GM12878 (cell line): Measurements from ENCODE around the gene TAGLN. TPM values are rescaled to one million over a fixed set of nuclear protein-coding genes. Genes with fewer than 3 reads are reported as not detected.

Experiments
- ATAC-seq: fragments of 200-7000 bp; cut with Tn5 transposase; 3 replicates; pipeline ENCODE4 v1.9.1; 2020; ENCODE audit warnings: mild to moderate bottlenecking, moderate library complexity
- BruUV-seq: library from RNA; stranded (reverse); fragments of 400-500 nt; replicated peaks from 2 replicates; lab custom pipeline; 2021; lab: Mats Ljungman, UMichigan
- CTCF ChIA-PET: fragments of 300-600 bp; sonication (Branson Sonifier 250); formaldehyde crosslinking; extraction: SDS; loops from one replicate; lab custom pipeline; 2021; ENCODE audit warnings: inconsistent platforms; lab: Yijun Ruan, JAX
- POLR2A ChIA-PET: fragments of 350-600 bp; formaldehyde crosslinking; extraction: SDS; loops from one replicate; lab custom pipeline; 2021; ENCODE audit warnings: inconsistent platforms; lab: Charles Lee
- RAD21 ChIA-PET: fragments of 300-600 bp; sonication (Branson Sonifier 250); formaldehyde crosslinking; loops from one replicate; lab custom pipeline; 2023; ENCODE audit warnings: antibody characterized with exemption; ENCODE audit not compliant: unreplicated experiment; lab: Charles Lee
- SMC1A ChIA-PET: fragments of 300-600 bp; sonication (Branson Sonifier 250); formaldehyde crosslinking; loops from one replicate; lab custom pipeline; 2023; ENCODE audit not compliant: unreplicated experiment, uncharacterized antibody; lab: Charles Lee
- DNase-seq: peaks from one replicate; pipeline ENCODE4 v3.0.0-alpha.2; 2011; ENCODE audit warnings: low read depth, low spot score
- FAIRE-seq: peaks from 3 replicates; lab custom pipeline; 2011; peaks lifted over from hg19 to GRCh38; lab: Jason Lieb, UNC
- H2AFZ ChIP-seq: 2 replicates; pipeline ENCODE4 v1.6.0; 2011; ENCODE audit warnings: low read depth, low read length, control low read depth; ENCODE audit not compliant: control insufficient read depth
- H3K27ac ChIP-seq: 2 replicates; pipeline ENCODE4 v1.5.1; 2011; ENCODE audit warnings: control low read depth; ENCODE audit not compliant: control insufficient read depth, insufficient read depth
- H3K27me3 ChIP-seq, 2 experiments: replicated peaks in 1 of 2; 2 replicates each; pipeline versions ENCODE4 v1.6.0 to v1.6.1; 2011; ENCODE audit warnings: low read length in 1 of 2; ENCODE audit not compliant: control insufficient read depth in 2 of 2, insufficient read depth in 2 of 2
- H3K36me3 ChIP-seq, 2 experiments: 2 replicates each; pipeline ENCODE4 v1.5.1; 2011; ENCODE audit warnings: low read length in 1 of 2; ENCODE audit not compliant: control insufficient read depth in 2 of 2, insufficient read depth in 2 of 2
- H3K4me1 ChIP-seq: 2 replicates; pipeline ENCODE4 v1.6.1; 2011; ENCODE audit warnings: mild to moderate bottlenecking, low read length, moderate library complexity, mixed read lengths; ENCODE audit not compliant: control insufficient read depth, insufficient read depth
- H3K4me2 ChIP-seq: 2 replicates; pipeline ENCODE4 v1.6.0; 2011; ENCODE audit warnings: control low read depth; ENCODE audit not compliant: control insufficient read depth, insufficient read depth
- H3K4me3 ChIP-seq: fragments of 200-600 bp; sonication (generic); 2 replicates; pipeline ENCODE4 v1.5.1; 2016
- H3K79me2 ChIP-seq: 2 replicates; pipeline ENCODE4 v1.6.0; 2011; ENCODE audit warnings: low read length; ENCODE audit not compliant: control insufficient read depth, insufficient read depth
- H3K9ac ChIP-seq: 2 replicates; pipeline ENCODE4 v1.8.0; 2011; ENCODE audit warnings: low read length, control low read depth, mixed read lengths; ENCODE audit not compliant: control insufficient read depth, insufficient read depth
- H3K9me3 ChIP-seq: replicated peaks from 3 replicates; pipeline ENCODE4 v1.5.1; 2011; ENCODE audit warnings: mild to moderate bottlenecking, low read length; ENCODE audit not compliant: control insufficient read depth, insufficient read depth
- H4K20me1 ChIP-seq: 2 replicates; pipeline ENCODE4 v1.6.0; 2011; ENCODE audit not compliant: control insufficient read depth, insufficient read depth
- ATF7 ChIP-seq: fragments of 450-650 bp; IDR thresholded peaks from 2 replicates; pipeline ENCODE4 v1.6.1; 2016; ENCODE audit warnings: low read depth, mild to moderate bottlenecking
- CBX5 ChIP-seq: sonication (generic); IDR thresholded peaks from 2 replicates; pipeline ENCODE4 v1.6.1; 2016; ENCODE audit warnings: low read depth, moderate library complexity, mild to moderate bottlenecking, inconsistent platforms
- GATAD2B ChIP-seq: fragments of 450-650 bp; conservative IDR thresholded peaks from 2 replicates; pipeline ENCODE4 v1.6.1; 2017; ENCODE audit warnings: low read depth, mild to moderate bottlenecking, moderate library complexity
- HDAC2 ChIP-seq: fragments of 200-600 bp; sonication (generic); IDR thresholded peaks from 2 replicates; pipeline ENCODE4 v1.6.1; 2017
- HDGF ChIP-seq: fragments of 450-650 bp; IDR thresholded peaks from 2 replicates; pipeline ENCODE4 v1.6.1; 2016; ENCODE audit warnings: antibody characterized with exemption
- KDM1A ChIP-seq: fragments of 200-600 bp; sonication (generic); IDR thresholded peaks from 2 replicates; pipeline ENCODE4 v1.6.1; 2016; ENCODE audit warnings: borderline replicate concordance
- NFIC ChIP-seq: IDR thresholded peaks from 2 replicates; pipeline ENCODE4 v1.6.1; 2012; ENCODE audit warnings: low read depth, mild to moderate bottlenecking, inconsistent platforms, low read length, moderate library complexity
- NRF1 ChIP-seq: conservative IDR thresholded peaks from 2 replicates; pipeline ENCODE4 v1.6.1; 2011; ENCODE audit warnings: mild to moderate bottlenecking, low read depth, low read length, improper control_type of control experiment
- PAX5 ChIP-seq: IDR thresholded peaks from 2 replicates; pipeline ENCODE4 v1.6.1; 2011; ENCODE audit warnings: low read depth, low read length, borderline replicate concordance
- POU2F2 ChIP-seq: IDR thresholded peaks from 3 replicates; pipeline ENCODE4 v1.6.1; 2011; ENCODE audit warnings: low read depth, mild to moderate bottlenecking, low read length, borderline replicate concordance
- RAD51 ChIP-seq: fragments of 450-650 bp; IDR thresholded peaks from 2 replicates; pipeline ENCODE4 v1.6.1; 2016; ENCODE audit warnings: moderate library complexity, mild to moderate bottlenecking, inconsistent platforms
- SPI1 ChIP-seq: IDR thresholded peaks from 2 replicates; pipeline ENCODE4 v1.6.1; 2011; ENCODE audit warnings: low read depth, mild to moderate bottlenecking, low read length, moderate library complexity, borderline replicate concordance; ENCODE audit not compliant: insufficient read depth
- SREBF2 ChIP-seq: IDR thresholded peaks from 2 replicates; pipeline ENCODE4 v1.6.1; 2012; ENCODE audit warnings: mild to moderate bottlenecking, low read length
- TCF3 ChIP-seq: IDR thresholded peaks from 2 replicates; pipeline ENCODE4 v1.6.1; 2012; ENCODE audit warnings: low read depth, mild to moderate bottlenecking, low read length, borderline replicate concordance; ENCODE audit not compliant: insufficient read depth
- WGBS: methylation state at CpG from one replicate; pipeline ENCODE4 v1.1.6; 2016; ENCODE audit warnings: low lambda C conversion rate; ENCODE audit not compliant: insufficient replicate concordance, insufficient coverage; ENCODE audit errors: missing lambda C conversion rate; 5-methylcytosine and 5-hydroxymethylcytosine counted together
- in situ Hi-C: fragments of 300-500 bp; cut with MboI; formaldehyde crosslinking; loops from 9 replicates; pipeline ENCODE4 v1.14.3; 2018; ENCODE audit warnings: mixed read lengths
- intact Hi-C: fragments of 100-400 bp; cut with micrococcal nuclease; formaldehyde crosslinking; loops from one replicate; pipeline ENCODE4 v1.14.2; 2022; ENCODE audit not compliant: unreplicated experiment
- polyA plus RNA-seq, 11 experiments: library from polyadenylated mRNA; depleted of rRNA in 4 of 11; unstranded in 6 of 11; stranded (reverse) in 5 of 11; fragments of >200 nt; fragmentation: Nextera tagmentation in 4 of 11; fragmentation: Illumina TruSeq in 1 of 11; extraction: Ambion mirVana in 4 of 11; extraction: Trizol in 1 of 11; gene quantifications; 1 replicate in 1 of 11; 2 replicates in 10 of 11; pipeline versions ENCODE4 v1.2.1 to v1.2.3, GENCODE V29; 2011 to 2016; ENCODE audit warnings: inconsistent platforms in 2 of 11, missing spikeins in 2 of 11, low read depth in 1 of 11
- total RNA-seq, 4 experiments: library from RNA; depleted of rRNA in 3 of 4; stranded (reverse); fragments of >200 nt in 3 of 4; fragmentation: Illumina TruSeq in 1 of 4; extraction: Trizol in 1 of 4; gene quantifications; 2 replicates each; pipeline versions ENCODE4 v1.2.1 to v1.2.3, GENCODE V29; 2013 to 2021
- TF ChIP-seq, protein P1 (sequence below): IDR thresholded peaks from 2 replicates; pipeline ENCODE4 v1.6.1; 2012; ENCODE audit warnings: improper control_type of control experiment, low read depth, low read length; ENCODE audit not compliant: insufficient replicate concordance
- TF ChIP-seq, protein P2 (sequence below): fragments of 450-650 bp; formaldehyde crosslinking; IDR thresholded peaks from 2 replicates; pipeline ENCODE4 v1.5.0; 2022; ENCODE audit warnings: mild to moderate bottlenecking, missing genetic modification characterization

Gene TAGLN
- total and polyA plus RNA-seq, 10 of the 15 experiments (the other 5 are each of a cell fraction or from before 2014, with no cell fraction given) = 0.26 to 4.6 (median 1.7) TPM

DNA sequence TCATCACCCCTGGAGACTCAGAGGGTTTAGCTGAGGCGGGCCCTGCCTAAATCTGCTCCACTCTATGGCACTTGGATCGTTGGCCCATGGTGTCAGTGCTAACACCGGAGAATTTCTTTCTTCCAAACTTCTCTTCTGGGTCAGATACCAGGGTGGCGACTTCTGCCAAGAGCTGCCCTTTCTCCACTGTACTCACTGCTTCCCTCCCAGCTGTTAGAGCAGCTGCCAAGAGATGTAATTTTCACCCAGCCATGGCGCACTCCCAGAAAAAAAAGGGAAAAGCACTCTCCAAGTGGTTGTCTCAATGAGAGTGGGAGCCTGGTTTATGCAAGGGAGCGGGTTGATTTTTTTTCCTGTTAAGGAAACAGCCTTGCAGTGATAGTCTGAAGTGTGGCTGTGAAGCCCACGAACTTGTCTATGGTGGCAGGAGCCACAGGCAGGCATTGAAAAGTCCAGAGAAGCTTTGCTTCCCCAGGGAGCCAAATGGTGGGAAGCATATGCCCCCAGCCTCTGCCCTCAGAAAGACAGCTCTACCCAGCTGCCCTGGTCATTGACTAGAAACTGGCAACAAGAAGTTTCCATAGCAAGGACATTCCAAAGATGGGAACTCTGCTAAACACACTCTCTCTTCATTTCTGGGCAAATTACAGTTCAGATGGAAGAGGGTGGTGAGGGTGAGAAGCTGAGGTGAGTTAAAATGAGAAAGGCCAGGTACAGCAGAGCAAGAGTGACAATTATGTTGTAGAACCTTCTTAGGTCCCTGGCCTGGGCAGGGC lies 22.0 kb downstream of the TAGLN start:
- H3K27me3 ChIP-seq = no peaks in the 10 kb centered on the region
- no peak overlapping the region for H3K4me2 ChIP-seq
- intact Hi-C loops (no loop called here), in situ Hi-C loops (no loop called here)
- H2AFZ ChIP-seq = no peak overlapping the region
- no peak for DNase-seq
- H3K27ac ChIP-seq = no peak overlapping the region
- ChIA-PET RAD21 (interaction anchor here (0.9 kb wide), 1 partner anchor 10 kb away, joined by 3 read pairs; no protein-coding TSS in a partner anchor), CTCF (interaction anchor here (1.0 to 17.3 kb wide), 5 partner anchors 9 to 115 kb away, joined by 3 to 422 read pairs (median 4); partner anchors contain the start of genes PCSK7, RNF214 and SIDT2), POLR2A (interaction anchor here (0.6 kb wide), 1 partner anchor 41 kb away, joined by 9 read pairs; no protein-coding TSS in a partner anchor), SMC1A (interaction anchor here (0.9 to 12.2 kb wide), 4 partner anchors 9 to 40 kb away, joined by 3 to 187 read pairs (median 10); partner anchors contain the start of gene SIDT2)
- no peaks in the 10 kb centered on the region for H3K9me3 ChIP-seq
- BruUV-seq = no TSS peak
- no peak overlapping the region for H3K4me3 ChIP-seq
- ATAC-seq = no peak
- no peaks in the 10 kb centered on the region; the same call in 1 of the 2 replicates for H4K20me1 ChIP-seq
- FAIRE-seq = no peak
- no peaks in the 10 kb centered on the region for H3K79me2 ChIP-seq
- 99% methylated on average over 7 of the region's 7 CpGs for WGBS
- H3K9ac ChIP-seq = no peak overlapping the region
- no peaks in the 10 kb centered on the region; the same call in 1 of the 2 replicates for H3K4me1 ChIP-seq
- H3K36me3 ChIP-seq = peaks cover 34 to 51% of the 10 kb centered on the region in 2 experiments; a peak in 3 of 4 replicates
- TF ChIP-seq HDAC2 = no peak
- no peak for TF ChIP-seq SREBF2
- no peak for TF ChIP-seq NRF1
- no peak for TF ChIP-seq CBX5
- TF ChIP-seq NFIC = no peak
- TF ChIP-seq SPI1 = no peak
- TF ChIP-seq POU2F2 = no peak
- TF ChIP-seq HDGF = no peak
- TF ChIP-seq, protein P1, sequence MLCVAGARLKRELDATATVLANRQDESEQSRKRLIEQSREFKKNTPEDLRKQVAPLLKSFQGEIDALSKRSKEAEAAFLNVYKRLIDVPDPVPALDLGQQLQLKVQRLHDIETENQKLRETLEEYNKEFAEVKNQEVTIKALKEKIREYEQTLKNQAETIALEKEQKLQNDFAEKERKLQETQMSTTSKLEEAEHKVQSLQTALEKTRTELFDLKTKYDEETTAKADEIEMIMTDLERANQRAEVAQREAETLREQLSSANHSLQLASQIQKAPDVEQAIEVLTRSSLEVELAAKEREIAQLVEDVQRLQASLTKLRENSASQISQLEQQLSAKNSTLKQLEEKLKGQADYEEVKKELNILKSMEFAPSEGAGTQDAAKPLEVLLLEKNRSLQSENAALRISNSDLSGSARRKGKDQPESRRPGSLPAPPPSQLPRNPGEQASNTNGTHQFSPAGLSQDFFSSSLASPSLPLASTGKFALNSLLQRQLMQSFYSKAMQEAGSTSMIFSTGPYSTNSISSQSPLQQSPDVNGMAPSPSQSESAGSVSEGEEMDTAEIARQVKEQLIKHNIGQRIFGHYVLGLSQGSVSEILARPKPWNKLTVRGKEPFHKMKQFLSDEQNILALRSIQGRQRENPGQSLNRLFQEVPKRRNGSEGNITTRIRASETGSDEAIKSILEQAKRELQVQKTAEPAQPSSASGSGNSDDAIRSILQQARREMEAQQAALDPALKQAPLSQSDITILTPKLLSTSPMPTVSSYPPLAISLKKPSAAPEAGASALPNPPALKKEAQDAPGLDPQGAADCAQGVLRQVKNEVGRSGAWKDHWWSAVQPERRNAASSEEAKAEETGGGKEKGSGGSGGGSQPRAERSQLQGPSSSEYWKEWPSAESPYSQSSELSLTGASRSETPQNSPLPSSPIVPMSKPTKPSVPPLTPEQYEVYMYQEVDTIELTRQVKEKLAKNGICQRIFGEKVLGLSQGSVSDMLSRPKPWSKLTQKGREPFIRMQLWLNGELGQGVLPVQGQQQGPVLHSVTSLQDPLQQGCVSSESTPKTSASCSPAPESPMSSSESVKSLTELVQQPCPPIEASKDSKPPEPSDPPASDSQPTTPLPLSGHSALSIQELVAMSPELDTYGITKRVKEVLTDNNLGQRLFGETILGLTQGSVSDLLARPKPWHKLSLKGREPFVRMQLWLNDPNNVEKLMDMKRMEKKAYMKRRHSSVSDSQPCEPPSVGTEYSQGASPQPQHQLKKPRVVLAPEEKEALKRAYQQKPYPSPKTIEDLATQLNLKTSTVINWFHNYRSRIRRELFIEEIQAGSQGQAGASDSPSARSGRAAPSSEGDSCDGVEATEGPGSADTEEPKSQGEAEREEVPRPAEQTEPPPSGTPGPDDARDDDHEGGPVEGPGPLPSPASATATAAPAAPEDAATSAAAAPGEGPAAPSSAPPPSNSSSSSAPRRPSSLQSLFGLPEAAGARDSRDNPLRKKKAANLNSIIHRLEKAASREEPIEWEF = no peak
- TF ChIP-seq RAD51 = no peak
- TF ChIP-seq GATAD2B = no peak
- TF ChIP-seq, protein P2, sequence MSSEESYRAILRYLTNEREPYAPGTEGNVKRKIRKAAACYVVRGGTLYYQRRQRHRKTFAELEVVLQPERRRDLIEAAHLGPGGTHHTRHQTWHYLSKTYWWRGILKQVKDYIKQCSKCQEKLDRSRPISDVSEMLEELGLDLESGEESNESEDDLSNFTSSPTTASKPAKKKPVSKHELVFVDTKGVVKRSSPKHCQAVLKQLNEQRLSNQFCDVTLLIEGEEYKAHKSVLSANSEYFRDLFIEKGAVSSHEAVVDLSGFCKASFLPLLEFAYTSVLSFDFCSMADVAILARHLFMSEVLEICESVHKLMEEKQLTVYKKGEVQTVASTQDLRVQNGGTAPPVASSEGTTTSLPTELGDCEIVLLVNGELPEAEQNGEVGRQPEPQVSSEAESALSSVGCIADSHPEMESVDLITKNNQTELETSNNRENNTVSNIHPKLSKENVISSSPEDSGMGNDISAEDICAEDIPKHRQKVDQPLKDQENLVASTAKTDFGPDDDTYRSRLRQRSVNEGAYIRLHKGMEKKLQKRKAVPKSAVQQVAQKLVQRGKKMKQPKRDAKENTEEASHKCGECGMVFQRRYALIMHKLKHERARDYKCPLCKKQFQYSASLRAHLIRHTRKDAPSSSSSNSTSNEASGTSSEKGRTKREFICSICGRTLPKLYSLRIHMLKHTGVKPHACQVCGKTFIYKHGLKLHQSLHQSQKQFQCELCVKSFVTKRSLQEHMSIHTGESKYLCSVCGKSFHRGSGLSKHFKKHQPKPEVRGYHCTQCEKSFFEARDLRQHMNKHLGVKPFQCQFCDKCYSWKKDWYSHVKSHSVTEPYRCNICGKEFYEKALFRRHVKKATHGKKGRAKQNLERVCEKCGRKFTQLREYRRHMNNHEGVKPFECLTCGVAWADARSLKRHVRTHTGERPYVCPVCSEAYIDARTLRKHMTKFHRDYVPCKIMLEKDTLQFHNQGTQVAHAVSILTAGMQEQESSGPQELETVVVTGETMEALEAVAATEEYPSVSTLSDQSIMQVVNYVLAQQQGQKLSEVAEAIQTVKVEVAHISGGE (CRISPR knock-in tag) = no peak
- TF ChIP-seq TCF3 = no peak
- no peak for TF ChIP-seq PAX5
- TF ChIP-seq KDM1A = no peak
- no peak for TF ChIP-seq ATF7
